GM21423 (cell line): ENCODE results near the gene RPP14.
"Not testable (repeated sequence)": the region's sequence is repeated elsewhere in the genome, so short reads cannot be mapped to it uniquely, and the experiment has no call there.

Experiments used
- ATAC-seq: cut with Tn5 transposase; IDR thresholded peaks from one replicate; pipeline ENCODE4 v1.9.1; 2021; ENCODE audit warnings: mild to moderate bottlenecking, moderate library complexity; ENCODE audit not compliant: unreplicated experiment

Gene RPP14

GRCh38 chr3:58290446-58290845 lies 15.6 kb upstream of the RPP14 start:
- ATAC-seq, result not testable (repeated sequence)

- ATAC-seq, result no peak
These were observed 14.2 kb upstream of the RPP14 start for GRCh38 chr3:58291671-58292338.

GRCh38 chr3:58292866-58293265 lies 13.2 kb upstream of the RPP14 start:
- no peak for ATAC-seq

- ATAC-seq, result no peak
These were observed 12.5 kb upstream of the RPP14 start for GRCh38 chr3:58293516-58293915.

- no peak for ATAC-seq
These were observed 9.8 kb upstream of the RPP14 start for GRCh38 chr3:58296269-58296668.

GRCh38 chr3:58296843-58297242 lies 9.2 kb upstream of the RPP14 start:
- no peak for ATAC-seq

GRCh38 chr3:58298190-58298589 lies 7.9 kb upstream of the RPP14 start:
- ATAC-seq, result no peak

- no peak for ATAC-seq
These were observed 7.0 kb upstream of the RPP14 start for GRCh38 chr3:58299075-58299474.

GRCh38 chr3:58299839-58300516 lies 6.1 kb upstream of the RPP14 start:
- ATAC-seq, result no peak

GRCh38 chr3:58307639-58308215 lies 1.7 kb downstream of the RPP14 start:
- ATAC-seq, result no peak

GRCh38 chr3:58308728-58309127 lies 2.7 kb downstream of the RPP14 start:
- no peak for ATAC-seq

- no peak for ATAC-seq
These were observed 11.8 kb downstream of the RPP14 start for GRCh38 chr3:58317811-58318210.

- no peak for ATAC-seq
These were observed 15.7 kb downstream of the RPP14 start for GRCh38 chr3:58321791-58322190.

GRCh38 chr3:58322793-58323192 lies 16.7 kb downstream of the RPP14 start:
- no peak for ATAC-seq

- ATAC-seq, result no peak
These were observed 17.7 kb downstream of the RPP14 start for GRCh38 chr3:58323529-58324390.

GRCh38 chr3:58324391-58325390 lies 18.6 kb downstream of the RPP14 start:
- ATAC-seq, result no peak

- ATAC-seq, result no peak
These were observed 19.5 kb downstream of the RPP14 start for GRCh38 chr3:58325525-58325992.

- ATAC-seq, result no peak
These were observed 20.3 kb downstream of the RPP14 start for GRCh38 chr3:58326267-58326900.

GRCh38 chr3:58329150-58329921 lies 23.3 kb downstream of the RPP14 start:
- ATAC-seq, result no peak
